Upper lobe of right lung (tissue), 1 donor: ENCODE measurements around the gene IFNAR1. TPM values are rescaled to one million over a fixed set of nuclear protein-coding genes. Genes with fewer than 3 reads are reported as not detected.

Experiments
- ATAC-seq: fragments of 200-7000 bp; cut with Tn5 transposase; one replicate; pipeline ENCODE4 v1.9.1; 2020; ENCODE audit warnings: mild to moderate bottlenecking, moderate library complexity
- DNase-seq: peaks from one replicate; pipeline ENCODE4 v3.0.0-alpha.2; 2020
- H3K27ac ChIP-seq: fragments of 200-600 bp; one replicate; pipeline ENCODE4 v1.8.0; 2022
- H3K27me3 ChIP-seq: fragments of 200-600 bp; one replicate; pipeline ENCODE4 v1.8.0; 2022; ENCODE audit warnings: mild to moderate bottlenecking
- H3K36me3 ChIP-seq: fragments of 200-600 bp; one replicate; pipeline ENCODE4 v1.8.0; 2022
- H3K4me1 ChIP-seq: fragments of 200-600 bp; one replicate; pipeline ENCODE4 v1.8.0; 2022
- H3K4me3 ChIP-seq: fragments of 200-600 bp; one replicate; pipeline ENCODE4 v1.8.0; 2022; ENCODE audit warnings: mild to moderate bottlenecking
- H3K9me3 ChIP-seq: fragments of 200-600 bp; one replicate; pipeline ENCODE4 v1.8.0; 2022
- CTCF ChIP-seq: fragments of 200-600 bp; IDR thresholded peaks from one replicate; pipeline ENCODE4 v1.8.0; 2022; ENCODE audit warnings: antibody characterized with exemption
- intact Hi-C: fragments of 100-400 bp; cut with DNase I; formaldehyde crosslinking; loops from one replicate; pipeline ENCODE4 v1.11.0; 2022
- total RNA-seq: library from RNA; stranded (reverse); fragmentation: NEBNext Ultra II Directional; extraction: Animal tissue kit (Norgen Biotek cat#: 25700); gene quantifications from one replicate; pipeline ENCODE4 v1.2.1, GENCODE V29; 2021
- donor health status: DM: no; HTN: yes; CAD: no; lungs with severe emphysema.

The IFNAR1 gene
- total RNA-seq, 1 donor from 2014 or later, result 72.1 TPM

GRCh38 chr21:33305938-33306337 lies 18.8 kb upstream of the IFNAR1 start:
- TF ChIP-seq CTCF, result no peak
- Histone ChIP-seq H3K4me3 (no peak overlapping the region), H3K27me3 (no peaks in the 10 kb centered on the region), H3K4me1 (peaks cover 15% of the 10 kb centered on the region), H3K36me3 (no peaks in the 10 kb centered on the region), H3K9me3 (no peaks in the 10 kb centered on the region), H3K27ac (no peak overlapping the region)
- DNase-seq (no peak), ATAC-seq (no peak)
- intact Hi-C loops, result no loop called here

- H3K4me1 ChIP-seq, result no peaks in the 10 kb centered on the region
- H3K27ac ChIP-seq, result no peak overlapping the region
- TF ChIP-seq CTCF, result no peak
- DNase-seq (no peak), ATAC-seq (no peak)
- intact Hi-C loops, result no loop called here
- no peaks in the 10 kb centered on the region for H3K9me3 ChIP-seq
- no peaks in the 10 kb centered on the region for H3K36me3 ChIP-seq
- H3K4me3 ChIP-seq, result no peak overlapping the region
- no peaks in the 10 kb centered on the region for H3K27me3 ChIP-seq
Observed at GRCh38 chr21:33308586-33309490, 15.9 kb upstream of the IFNAR1 start.

DNA sequence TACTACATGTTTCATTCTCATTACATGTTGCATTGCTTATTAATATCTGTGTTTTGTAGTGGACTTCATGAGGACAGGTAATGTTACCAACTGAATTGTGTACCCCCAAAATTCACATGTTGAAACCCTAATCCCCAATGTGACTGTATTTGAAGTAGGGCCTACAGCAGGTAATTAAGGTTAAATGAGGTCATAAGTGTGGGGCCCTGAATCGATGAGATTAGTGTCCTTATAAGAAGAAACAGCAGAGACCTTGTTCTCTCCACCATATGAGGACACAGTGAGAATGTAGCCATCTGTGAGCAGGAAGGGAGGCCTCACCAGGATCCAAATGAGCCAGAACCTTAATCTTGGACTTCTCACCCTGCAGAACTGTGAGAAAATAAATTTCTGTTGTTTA lies 15.0 kb upstream of the IFNAR1 start:
- ATAC-seq, result no peak

DNA sequence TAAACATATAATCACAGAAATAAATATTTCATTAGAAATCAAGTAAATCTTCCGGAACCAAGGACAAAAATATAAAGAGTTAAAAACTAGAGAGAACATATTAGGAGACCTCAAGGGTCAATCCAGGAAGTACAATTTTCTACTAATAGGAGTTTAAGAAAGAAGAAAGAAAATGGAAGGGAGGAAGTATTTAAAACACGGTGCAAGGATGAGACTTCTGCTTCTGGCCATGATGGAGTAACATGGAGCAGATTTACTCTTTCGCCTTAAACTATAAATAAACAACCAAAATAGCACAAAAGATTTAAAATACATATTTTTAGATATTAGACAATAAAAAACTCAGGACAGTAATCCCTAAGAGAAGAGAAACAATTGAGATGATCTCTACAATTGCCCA lies 12.6 kb upstream of the IFNAR1 start:
- no peak for ATAC-seq
- TF ChIP-seq CTCF, result no peak
- intact Hi-C loops, result no loop called here

More for the DNA sequence above, 15.0 kb upstream of the IFNAR1 start:
- intact Hi-C loops, result no loop called here
- Histone ChIP-seq H3K4me1 (no peaks in the 10 kb centered on the region), H3K9me3 (no peaks in the 10 kb centered on the region), H3K27ac (no peak overlapping the region), H3K4me3 (no peak overlapping the region), H3K27me3 (no peaks in the 10 kb centered on the region), H3K36me3 (no peaks in the 10 kb centered on the region)
- DNase-seq, result no peak
- TF ChIP-seq CTCF, result no peak

DNA sequence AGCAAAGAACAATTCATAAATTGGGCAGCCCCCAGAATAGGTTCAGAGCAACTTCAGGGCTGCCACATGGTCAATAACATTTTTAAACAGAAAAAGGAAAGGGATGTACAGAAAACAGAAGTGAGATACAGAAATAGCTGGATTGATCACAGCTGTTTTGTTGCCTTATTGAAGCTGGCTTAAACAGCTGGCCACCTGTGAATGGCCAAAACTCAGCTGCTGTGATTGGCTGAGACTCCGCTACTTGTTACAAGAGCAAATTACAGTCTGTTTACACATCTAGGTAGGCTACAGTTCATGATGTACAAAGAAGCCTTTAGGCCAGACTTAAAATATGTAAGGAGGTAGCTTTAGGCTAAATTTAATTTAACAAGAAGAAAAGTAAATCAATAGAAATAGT lies 11.6 kb upstream of the IFNAR1 start:
- no peak for ATAC-seq

More for the DNA sequence above, 12.6 kb upstream of the IFNAR1 start:
- Histone ChIP-seq H3K4me3 (no peak overlapping the region), H3K27me3 (no peaks in the 10 kb centered on the region), H3K9me3 (no peaks in the 10 kb centered on the region), H3K27ac (no peak overlapping the region), H3K36me3 (no peaks in the 10 kb centered on the region), H3K4me1 (no peaks in the 10 kb centered on the region)
- no peak for DNase-seq

More for the DNA sequence above, 11.6 kb upstream of the IFNAR1 start:
- no peak overlapping the region for H3K27ac ChIP-seq
- TF ChIP-seq CTCF, result no peak
- no peak for DNase-seq
- H3K4me3 ChIP-seq, result no peak overlapping the region
- H3K27me3 ChIP-seq, result no peaks in the 10 kb centered on the region
- H3K9me3 ChIP-seq, result no peaks in the 10 kb centered on the region
- H3K4me1 ChIP-seq, result no peaks in the 10 kb centered on the region
- H3K36me3 ChIP-seq, result no peaks in the 10 kb centered on the region
- intact Hi-C loops, result no loop called here
